HL-60 (cell line): Measurements from ENCODE around the gene IL2RA.

ENCODE experiments used
- CTCF ChIP-seq: IDR thresholded peaks from one replicate; pipeline ENCODE4 v1.5.1; 2011; ENCODE audit warnings: low read length, control low read depth, inconsistent platforms; ENCODE audit not compliant: insufficient read depth
- POLR2AphosphoS5 ChIP-seq: IDR thresholded peaks from 2 replicates; pipeline ENCODE4 v1.6.1; 2012; ENCODE audit warnings: low read depth

DNA sequence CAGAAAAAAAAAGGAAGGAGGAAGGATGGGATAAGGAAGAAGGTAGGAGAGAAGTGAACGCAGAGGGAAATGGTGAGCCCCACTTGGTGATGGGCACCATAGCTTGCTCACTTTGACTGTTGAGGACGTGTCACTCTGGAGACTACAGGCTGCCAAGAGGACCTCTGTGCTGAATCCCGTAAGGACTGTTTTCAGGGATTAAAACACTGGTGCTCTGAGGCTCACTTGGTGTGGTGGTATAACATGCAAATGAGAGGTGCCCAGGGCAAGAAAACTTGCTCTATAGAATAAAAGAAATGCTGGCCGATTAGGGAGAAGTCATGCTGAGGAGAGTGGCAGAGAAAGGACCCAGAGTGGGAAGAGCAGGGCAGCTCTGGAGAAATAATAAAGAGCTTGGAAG, 5.3 kb upstream of the IL2RA start:
- no peak for TF ChIP-seq CTCF
- no peak for TF ChIP-seq POLR2AphosphoS5
